IMR-90 (cell line): ENCODE measurements around the gene THADA. TPM values are rescaled to one million over a fixed set of nuclear protein-coding genes. Genes with fewer than 3 reads are reported as not detected.

Experiments
- ATAC-seq: fragments of 200-7000 bp; cut with Tn5 transposase; 2 replicates; pipeline ENCODE4 v1.9.1; 2020; ENCODE audit warnings: low read depth, mild to moderate bottlenecking, moderate library complexity
- BruUV-seq: library from RNA; stranded (reverse); fragments of 400-500 nt; replicated peaks from 2 replicates; lab custom pipeline; 2021; lab: Mats Ljungman, UMichigan
- CTCF ChIA-PET: fragments of 300-600 bp; formaldehyde crosslinking; extraction: SDS; loops from one replicate; lab custom pipeline; 2021; ENCODE audit warnings: antibody characterized with exemption; lab: Yijun Ruan, JAX
- POLR2A ChIA-PET: fragments of 300-600 bp; sonication (Branson Sonifier 250); formaldehyde crosslinking; loops from one replicate; lab custom pipeline; 2022; ENCODE audit warnings: antibody characterized with exemption; ENCODE audit not compliant: unreplicated experiment; lab: Charles Lee
- DNase-seq: peaks from one replicate; pipeline ENCODE4 v3.0.0; 2013
- H2AFZ ChIP-seq: replicated peaks from 2 replicates; pipeline ENCODE3; 2013; ENCODE audit warnings: low read length, mild to moderate bottlenecking; ENCODE audit not compliant: poor library complexity
- H2AK5ac ChIP-seq: 2 replicates; pipeline ENCODE4 v1.6.1; 2013; ENCODE audit warnings: low read depth, low read length, inconsistent platforms
- H2AK9ac ChIP-seq: replicated peaks from 2 replicates; pipeline ENCODE3; 2013; ENCODE audit warnings: mild to moderate bottlenecking, low read depth, low read length, moderate library complexity; ENCODE audit not compliant: poor library complexity
- H2BK120ac ChIP-seq: 2 replicates; pipeline ENCODE4 v1.6.1; 2013; ENCODE audit warnings: low read depth, low read length, inconsistent platforms
- H2BK15ac ChIP-seq: 3 replicates; pipeline ENCODE4 v1.6.1; 2013; ENCODE audit warnings: low read depth, low read length, inconsistent platforms
- H2BK20ac ChIP-seq: 2 replicates; pipeline ENCODE4 v1.6.1; 2013; ENCODE audit warnings: low read depth, mild to moderate bottlenecking, inconsistent platforms, low read length, moderate library complexity
- H2BK5ac ChIP-seq: 2 replicates; pipeline ENCODE4 v1.6.1; 2013; ENCODE audit warnings: mild to moderate bottlenecking, low read depth, low read length, inconsistent platforms; ENCODE audit not compliant: poor library complexity, severe bottlenecking
- H3K14ac ChIP-seq: replicated peaks from 2 replicates; pipeline ENCODE4 v1.6.1; 2013; ENCODE audit warnings: low read depth, low read length, inconsistent platforms
- H3K18ac ChIP-seq: 2 replicates; pipeline ENCODE4 v1.6.1; 2013; ENCODE audit warnings: low read depth, low read length, control low read depth
- H3K23ac ChIP-seq: 2 replicates; pipeline ENCODE4 v1.6.1; 2013; ENCODE audit warnings: low read depth, low read length, inconsistent platforms
- H3K27ac ChIP-seq: 2 replicates; pipeline ENCODE4 v1.5.1; 2013; ENCODE audit warnings: mild to moderate bottlenecking, control low read depth, low read length; ENCODE audit not compliant: insufficient read depth
- H3K27me3 ChIP-seq: 2 replicates; pipeline ENCODE4 v1.6.1; 2013; ENCODE audit warnings: low read length; ENCODE audit not compliant: control insufficient read depth, insufficient read depth
- H3K36me3 ChIP-seq: 2 replicates; pipeline ENCODE4 v1.6.1; 2013; ENCODE audit warnings: low read length, mixed read lengths; ENCODE audit not compliant: control insufficient read depth, insufficient read depth
- H3K4ac ChIP-seq: 2 replicates; pipeline ENCODE4 v1.6.1; 2013; ENCODE audit warnings: low read depth, low read length, inconsistent platforms
- H3K4me1 ChIP-seq: 2 replicates; pipeline ENCODE4 v1.6.1; 2013; ENCODE audit warnings: low read length, mixed read lengths; ENCODE audit not compliant: control insufficient read depth, insufficient read depth
- H3K4me2 ChIP-seq: 2 replicates; pipeline ENCODE4 v1.6.1; 2013; ENCODE audit warnings: low read depth, mild to moderate bottlenecking, control low read depth, low read length, moderate library complexity
- H3K4me3 ChIP-seq: 2 replicates; pipeline ENCODE4 v1.5.1; 2013; ENCODE audit warnings: low read depth, mild to moderate bottlenecking, control low read depth, low read length, moderate library complexity; ENCODE audit not compliant: insufficient read depth
- H3K56ac ChIP-seq: 2 replicates; pipeline ENCODE4 v1.6.1; 2013; ENCODE audit warnings: low read length, inconsistent platforms; ENCODE audit not compliant: insufficient read depth; ENCODE audit errors: extremely low read depth
- H3K79me1 ChIP-seq, 2 experiments: 2 replicates each; pipeline ENCODE4 v1.6.1; 2013; ENCODE audit warnings: low read length in 2 of 2, inconsistent platforms in 1 of 2, low read depth in 1 of 2
- H3K9ac ChIP-seq: 2 replicates; pipeline ENCODE4 v1.6.1; 2013; ENCODE audit warnings: low read depth, low read length, control low read depth
- H3K9me1 ChIP-seq: 2 replicates; pipeline ENCODE4 v1.6.1; 2013; ENCODE audit warnings: low read length, inconsistent platforms; ENCODE audit not compliant: insufficient read depth
- H3K9me3 ChIP-seq: 2 replicates; pipeline ENCODE4 v1.6.1; 2013; ENCODE audit warnings: low read length; ENCODE audit not compliant: control insufficient read depth, insufficient read depth
- H4K20me1 ChIP-seq: 2 replicates; pipeline ENCODE4 v1.6.1; 2013; ENCODE audit warnings: low read length, inconsistent platforms; ENCODE audit not compliant: insufficient read depth
- H4K5ac ChIP-seq: 2 replicates; pipeline ENCODE4 v1.6.1; 2013; ENCODE audit warnings: mild to moderate bottlenecking, low read depth, low read length, control low read depth
- H4K8ac ChIP-seq, 2 experiments: 2 replicates each; pipeline ENCODE4 v1.6.1; 2013; ENCODE audit warnings: low read depth in 2 of 2, low read length in 2 of 2, control low read depth in 1 of 2, inconsistent platforms in 1 of 2
- H4K91ac ChIP-seq: 2 replicates; pipeline ENCODE4 v1.6.1; 2013; ENCODE audit warnings: low read depth, low read length, inconsistent platforms; ENCODE audit not compliant: insufficient read depth
- BHLHE40 ChIP-seq: fragments of 150-350 bp; IDR thresholded peaks from 2 replicates; pipeline ENCODE4 v1.6.1; 2016; ENCODE audit warnings: mild to moderate bottlenecking, low read depth, low read length
- CEBPB ChIP-seq: IDR thresholded peaks from 2 replicates; pipeline ENCODE4 v1.6.1; 2012; ENCODE audit warnings: low read depth, low read length, improper control_type of control experiment
- CHD1 ChIP-seq: IDR thresholded peaks from 2 replicates; pipeline ENCODE4 v1.6.1; 2012; ENCODE audit warnings: low read depth, low read length, improper control_type of control experiment
- ELK1 ChIP-seq: fragments of 150-350 bp; IDR thresholded peaks from 2 replicates; pipeline ENCODE4 v1.6.1; 2016; ENCODE audit warnings: low read depth, mild to moderate bottlenecking, low read length, moderate library complexity, borderline replicate concordance
- FOS ChIP-seq: fragments of 150-350 bp; IDR thresholded peaks from 2 replicates; pipeline ENCODE4 v1.6.1; 2016; ENCODE audit warnings: low read depth, low read length
- MAFK ChIP-seq: IDR thresholded peaks from 2 replicates; pipeline ENCODE4 v1.6.1; 2012; ENCODE audit warnings: low read depth, low read length, improper control_type of control experiment
- MAZ ChIP-seq: IDR thresholded peaks from 2 replicates; pipeline ENCODE4 v1.6.1; 2012; ENCODE audit warnings: low read depth, mild to moderate bottlenecking, low read length, improper control_type of control experiment, moderate library complexity, borderline replicate concordance
- NFE2L2 ChIP-seq: fragments of 150-350 bp; IDR thresholded peaks from 2 replicates; pipeline ENCODE4 v1.6.1; 2016; ENCODE audit warnings: low read depth, mild to moderate bottlenecking, low read length
- POLR2A ChIP-seq: IDR thresholded peaks from 2 replicates; pipeline ENCODE4 v1.6.1; 2012; ENCODE audit warnings: mild to moderate bottlenecking, low read depth, low read length
- RAD21 ChIP-seq: IDR thresholded peaks from 2 replicates; pipeline ENCODE4 v1.6.1; 2012; ENCODE audit warnings: low read length, improper control_type of control experiment
- RCOR1 ChIP-seq: IDR thresholded peaks from 2 replicates; pipeline ENCODE4 v1.6.1; 2012; ENCODE audit warnings: mild to moderate bottlenecking, low read length, improper control_type of control experiment; ENCODE audit not compliant: insufficient replicate concordance
- RFX5 ChIP-seq: IDR thresholded peaks from 2 replicates; pipeline ENCODE4 v1.8.0; 2012; ENCODE audit warnings: low read depth, mild to moderate bottlenecking, low read length, moderate library complexity
- SMC3 ChIP-seq: fragments of 150-350 bp; IDR thresholded peaks from 2 replicates; pipeline ENCODE4 v1.6.1; 2016; ENCODE audit warnings: low read depth, mild to moderate bottlenecking, antibody characterized with exemption, low read length, moderate library complexity
- USF2 ChIP-seq: fragments of 150-350 bp; IDR thresholded peaks from 2 replicates; pipeline ENCODE4 v1.6.1; 2017; ENCODE audit warnings: mild to moderate bottlenecking, antibody characterized with exemption, low read length, low read depth
- WGBS, 2 experiments: methylation state at CpG; one replicate each; pipeline versions ENCODE4 v1.1.5 to v1.1.7; 2013; ENCODE audit warnings: missing lambda C conversion rate in 2 of 2; ENCODE audit not compliant: insufficient read length in 1 of 2; ENCODE audit errors: extremely low coverage in 2 of 2; 5-methylcytosine and 5-hydroxymethylcytosine counted together
- dilution Hi-C: fragments of 300-500 bp; cut with HindIII; formaldehyde crosslinking; loops from one replicate; pipeline ENCODE4 v1.14.3; 2018; ENCODE audit warnings: low sequenced_read_pairs; ENCODE audit not compliant: unreplicated experiment
- in situ Hi-C: fragments of 300-500 bp; cut with MboI; formaldehyde crosslinking; loops from 3 replicates; pipeline ENCODE4 v1.14.3; 2019; ENCODE audit warnings: low sequenced_read_pairs, inconsistent platforms, mixed read lengths
- intact Hi-C: fragments of 100-400 bp; cut with micrococcal nuclease; formaldehyde crosslinking; loops from 2 replicates; pipeline ENCODE4 v1.10.0; 2022
- polyA plus RNA-seq, 3 experiments: library from polyadenylated mRNA; depleted of rRNA; stranded (reverse); fragments of >200 nt; gene quantifications; 2 replicates each; pipeline ENCODE4 v1.2.3, GENCODE V29; 2012; ENCODE audit warnings: low replicate concordance in 1 of 3
- total RNA-seq: library from RNA; depleted of rRNA; stranded (reverse); fragments of >200 nt; gene quantifications from 2 replicates; pipeline ENCODE4 v1.2.3, GENCODE V29; 2012

THADA gene
- total and polyA plus RNA-seq, 2 of the 4 experiments (the other 2 are of a cell fraction) = 10.5 to 21.3 TPM

GRCh38 chr2:43215673-43216255 is 380.1 kb downstream of the THADA start:
- CTCF ChIA-PET = no interaction called here
- WGBS, 2 experiments = 95% methylated on average over 3 of the region's 6 CpGs; no CpG with 5 or more reads in 1 of the 2 experiments

More at GRCh38 chr2:43215673-43216255, 380.1 kb downstream of the THADA start:
- Histone ChIP-seq H3K18ac (no peak overlapping the region), H3K9ac (no peak overlapping the region), H4K8ac (no peak overlapping the region), H3K4me3 (no peak overlapping the region), H3K14ac (no peak overlapping the region), H2BK120ac (no peak overlapping the region), H3K9me1 (peaks cover 17% of the 10 kb centered on the region), H3K56ac (no peak overlapping the region), H3K36me3 (no peaks in the 10 kb centered on the region), H3K9me3 (no peaks in the 10 kb centered on the region), H2AK5ac (no peak overlapping the region), H2AK9ac (no peak overlapping the region), H2BK15ac (no peak overlapping the region), H4K5ac (no peak overlapping the region), H2AFZ (no peak overlapping the region), H3K23ac (no peak overlapping the region), H4K91ac (no peak overlapping the region), H2BK5ac (no peak overlapping the region), H2BK20ac (no peak overlapping the region), H4K20me1 (0 out of 2 replicates have a peak, but pooled peaks cover under 1% of the 10 kb centered on the region), H3K27me3 (no peaks in the 10 kb centered on the region), H3K4ac (no peak overlapping the region), H3K4me2 (no peak overlapping the region), H3K79me1 (peaks cover 7 to 20% of the 10 kb centered on the region in 2 experiments), H3K27ac (no peak overlapping the region), H3K4me1 (peaks cover 24% of the 10 kb centered on the region)
- dilution Hi-C loops (no loop called here), intact Hi-C loops (loop anchor here (5.0 kb wide), 1 partner anchor 38 kb away; no protein-coding TSS in a partner anchor), in situ Hi-C loops (no loop called here)
- no TSS peak for BruUV-seq
- TF ChIP-seq RCOR1 = no peak
- TF ChIP-seq USF2 = no peak
- no peak for TF ChIP-seq BHLHE40
- TF ChIP-seq ELK1 = no peak
- TF ChIP-seq NFE2L2 = no peak
- no peak for TF ChIP-seq FOS
- no peak for TF ChIP-seq RAD21
- no peak for TF ChIP-seq CHD1
- TF ChIP-seq POLR2A = no peak
- TF ChIP-seq MAFK = no peak
- no peak for TF ChIP-seq SMC3
- TF ChIP-seq RFX5 = no peak
- no peak for TF ChIP-seq MAZ
- no peak for TF ChIP-seq CEBPB
- POLR2A ChIA-PET = no interaction called here
- ATAC-seq = no peak
- DNase-seq = no peak
